Calu3 (cell line): ENCODE data around the gene ADRB1. TPM values are rescaled to one million over a fixed set of nuclear protein-coding genes. Genes with fewer than 3 reads are reported as not detected.

Experiments used
- BruUV-seq: library from RNA; stranded (reverse); fragments of 400-500 nt; replicated peaks from 2 replicates; lab custom pipeline; 2021; lab: Mats Ljungman, UMichigan
- CTCF ChIA-PET: fragments of 300-600 bp; sonication (Branson Sonifier 250); formaldehyde crosslinking; loops from one replicate; lab custom pipeline; 2022; ENCODE audit warnings: antibody characterized with exemption; lab: Charles Lee
- DNase-seq: peaks from one replicate; pipeline ENCODE4 v3.0.0; 2022
- H3K27ac Mint-ChIP-seq: one replicate; pipeline ENCODE4 v1.8.0; 2022; ENCODE audit warnings: mixed read lengths; ENCODE audit not compliant: unreplicated experiment
- H3K27me3 Mint-ChIP-seq: one replicate; pipeline ENCODE4 v1.8.0; 2022; ENCODE audit warnings: mixed read lengths; ENCODE audit not compliant: unreplicated experiment
- H3K36me3 Mint-ChIP-seq: one replicate; pipeline ENCODE4 v1.8.0; 2022; ENCODE audit warnings: mild to moderate bottlenecking, moderate library complexity, mixed read lengths; ENCODE audit not compliant: insufficient read depth, unreplicated experiment
- H3K4me1 Mint-ChIP-seq: one replicate; pipeline ENCODE4 v1.8.0; 2022; ENCODE audit warnings: mild to moderate bottlenecking, low read depth, mixed read lengths; ENCODE audit not compliant: unreplicated experiment
- H3K4me3 Mint-ChIP-seq: one replicate; pipeline ENCODE4 v1.8.0; 2022; ENCODE audit warnings: mild to moderate bottlenecking, low read depth, moderate library complexity, mixed read lengths; ENCODE audit not compliant: unreplicated experiment
- H3K9me3 Mint-ChIP-seq: one replicate; pipeline ENCODE4 v1.8.0; 2022; ENCODE audit warnings: low read depth, mixed read lengths; ENCODE audit not compliant: unreplicated experiment
- intact Hi-C: fragments of 100-400 bp; cut with micrococcal nuclease; formaldehyde crosslinking; loops from one replicate; pipeline ENCODE4 v1.10.0; 2022; ENCODE audit not compliant: unreplicated experiment
- total RNA-seq: library from RNA; stranded (reverse); gene quantifications from 2 replicates; pipeline ENCODE4 v1.2.3, GENCODE V29; 2022
- TF ChIP-seq, protein P1 (sequence below): fragments of 200-600 bp; IDR thresholded peaks from one replicate; pipeline ENCODE4 v1.8.0; 2022; ENCODE audit warnings: antibody characterized with exemption; ENCODE audit not compliant: unreplicated experiment

Gene ADRB1
- total RNA-seq, 1 experiment from 2014 or later, result 0.47 TPM

DNA sequence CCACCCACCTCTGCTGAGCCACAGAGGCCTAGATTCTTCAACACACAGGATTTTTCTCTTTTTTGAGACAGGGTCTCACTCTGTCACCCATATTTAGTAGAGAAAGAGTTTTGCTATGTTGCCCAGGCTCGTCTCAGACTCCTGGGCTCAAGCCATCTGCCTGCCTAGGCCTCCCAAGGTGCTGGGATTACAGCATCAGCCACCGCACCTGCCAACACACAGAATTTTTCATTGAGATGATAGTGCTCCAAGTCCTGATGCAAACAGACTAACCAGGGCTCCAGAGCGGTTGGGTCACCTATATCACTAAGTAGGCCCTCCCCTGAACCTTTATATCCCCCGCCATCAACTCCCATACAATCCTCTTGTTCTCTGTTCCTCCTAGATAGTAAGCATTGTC lies 24.4 kb upstream of the ADRB1 start:
- no TSS peak for BruUV-seq
- Mint-ChIP-seq H3K4me1 (peaks cover 7% of the 10 kb centered on the region), H3K27me3 (peaks cover 12% of the 10 kb centered on the region), H3K36me3 (no peaks in the 10 kb centered on the region), H3K4me3 (no peak overlapping the region), H3K9me3 (no peaks in the 10 kb centered on the region), H3K27ac (no peak overlapping the region)
- intact Hi-C loops, result no loop called here
- CTCF ChIA-PET, result no interaction called here
- no peak for DNase-seq
- TF ChIP-seq, protein P1, sequence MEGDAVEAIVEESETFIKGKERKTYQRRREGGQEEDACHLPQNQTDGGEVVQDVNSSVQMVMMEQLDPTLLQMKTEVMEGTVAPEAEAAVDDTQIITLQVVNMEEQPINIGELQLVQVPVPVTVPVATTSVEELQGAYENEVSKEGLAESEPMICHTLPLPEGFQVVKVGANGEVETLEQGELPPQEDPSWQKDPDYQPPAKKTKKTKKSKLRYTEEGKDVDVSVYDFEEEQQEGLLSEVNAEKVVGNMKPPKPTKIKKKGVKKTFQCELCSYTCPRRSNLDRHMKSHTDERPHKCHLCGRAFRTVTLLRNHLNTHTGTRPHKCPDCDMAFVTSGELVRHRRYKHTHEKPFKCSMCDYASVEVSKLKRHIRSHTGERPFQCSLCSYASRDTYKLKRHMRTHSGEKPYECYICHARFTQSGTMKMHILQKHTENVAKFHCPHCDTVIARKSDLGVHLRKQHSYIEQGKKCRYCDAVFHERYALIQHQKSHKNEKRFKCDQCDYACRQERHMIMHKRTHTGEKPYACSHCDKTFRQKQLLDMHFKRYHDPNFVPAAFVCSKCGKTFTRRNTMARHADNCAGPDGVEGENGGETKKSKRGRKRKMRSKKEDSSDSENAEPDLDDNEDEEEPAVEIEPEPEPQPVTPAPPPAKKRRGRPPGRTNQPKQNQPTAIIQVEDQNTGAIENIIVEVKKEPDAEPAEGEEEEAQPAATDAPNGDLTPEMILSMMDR, result no peak

DNA sequence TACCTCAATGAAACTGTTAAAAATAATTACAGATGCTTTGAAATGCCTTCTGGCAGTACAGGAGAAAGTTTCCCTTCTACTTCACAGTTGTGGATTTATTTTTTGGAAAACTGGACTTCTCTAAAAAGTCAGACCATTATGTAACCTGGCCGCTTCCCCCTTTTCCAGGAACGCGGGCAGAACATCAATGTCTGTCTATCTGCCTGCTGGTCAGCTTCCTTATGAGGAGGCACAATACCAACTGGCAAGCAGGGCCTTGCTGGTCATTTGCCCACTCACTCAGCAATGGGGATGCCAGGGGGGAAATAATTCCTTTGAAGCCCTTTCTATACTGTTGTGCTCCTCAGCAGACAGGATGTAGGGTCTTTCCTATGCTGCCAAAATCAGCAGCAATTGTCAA lies 22.5 kb upstream of the ADRB1 start:
- no peak for DNase-seq
- CTCF ChIA-PET, result no interaction called here
- no TSS peak for BruUV-seq
- Mint-ChIP-seq H3K36me3 (no peaks in the 10 kb centered on the region), H3K27me3 (peaks cover 12% of the 10 kb centered on the region), H3K4me1 (peaks cover 23% of the 10 kb centered on the region), H3K9me3 (no peaks in the 10 kb centered on the region), H3K4me3 (no peak overlapping the region), H3K27ac (no peak overlapping the region)
- intact Hi-C loops, result no loop called here
- TF ChIP-seq, protein P1, result no peak

DNA sequence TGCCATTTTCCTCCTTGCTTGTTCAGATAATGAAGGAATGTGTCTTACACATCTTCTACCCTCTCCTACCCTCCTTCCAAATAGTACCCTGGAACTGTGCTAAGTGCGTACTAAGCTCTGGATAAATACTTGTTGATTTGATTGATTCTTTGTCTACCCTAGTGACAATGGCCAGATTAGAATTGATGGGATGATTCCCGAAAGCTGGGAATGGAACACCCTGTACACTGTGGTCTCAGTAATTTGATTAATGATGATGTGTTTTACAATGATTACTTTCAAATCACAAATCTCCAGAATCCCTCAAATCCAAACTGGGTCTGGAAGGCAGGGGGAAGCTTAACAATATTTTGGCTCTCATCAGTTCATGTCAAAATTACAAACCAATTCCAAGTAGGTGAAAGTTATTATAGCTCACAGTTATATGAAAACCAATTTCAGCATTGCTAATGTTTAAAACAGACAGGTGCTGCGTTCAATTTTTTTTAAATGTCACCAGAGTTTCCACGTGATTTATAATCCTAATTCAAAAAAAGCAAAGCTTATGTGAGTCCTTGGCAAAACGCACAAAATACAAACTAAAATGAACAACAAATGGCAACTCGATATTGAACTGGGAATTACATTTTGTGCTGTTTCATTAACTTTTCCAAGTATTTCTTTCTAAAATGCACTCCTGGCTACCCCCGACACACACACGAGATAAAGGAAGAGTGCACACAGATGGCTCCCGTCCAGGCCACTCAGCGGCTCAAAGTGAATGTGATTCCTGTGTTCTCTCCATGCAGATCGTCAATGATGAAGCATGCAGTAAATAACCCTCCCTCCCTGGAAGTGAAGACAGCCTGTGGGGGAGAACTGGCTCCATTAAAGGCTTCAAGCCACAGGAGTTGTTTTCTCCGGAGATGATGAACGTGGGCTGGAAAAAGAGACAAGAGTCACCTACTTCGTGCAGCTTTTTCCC lies 21.7 kb upstream of the ADRB1 start:
- Mint-ChIP-seq H3K27ac (no peak overlapping the region), H3K4me3 (no peak overlapping the region), H3K9me3 (no peaks in the 10 kb centered on the region), H3K27me3 (peaks cover 12% of the 10 kb centered on the region), H3K4me1 (peaks cover 32% of the 10 kb centered on the region), H3K36me3 (no peaks in the 10 kb centered on the region)
- no peak for DNase-seq
- no TSS peak for BruUV-seq
- CTCF ChIA-PET, result interaction anchor here (0.6 to 1.2 kb wide), 2 partner anchors 9 to 10 kb away, joined by 3 to 4 read pairs; no protein-coding TSS in a partner anchor
- intact Hi-C loops, result no loop called here
- TF ChIP-seq, protein P1, result no peak

DNA sequence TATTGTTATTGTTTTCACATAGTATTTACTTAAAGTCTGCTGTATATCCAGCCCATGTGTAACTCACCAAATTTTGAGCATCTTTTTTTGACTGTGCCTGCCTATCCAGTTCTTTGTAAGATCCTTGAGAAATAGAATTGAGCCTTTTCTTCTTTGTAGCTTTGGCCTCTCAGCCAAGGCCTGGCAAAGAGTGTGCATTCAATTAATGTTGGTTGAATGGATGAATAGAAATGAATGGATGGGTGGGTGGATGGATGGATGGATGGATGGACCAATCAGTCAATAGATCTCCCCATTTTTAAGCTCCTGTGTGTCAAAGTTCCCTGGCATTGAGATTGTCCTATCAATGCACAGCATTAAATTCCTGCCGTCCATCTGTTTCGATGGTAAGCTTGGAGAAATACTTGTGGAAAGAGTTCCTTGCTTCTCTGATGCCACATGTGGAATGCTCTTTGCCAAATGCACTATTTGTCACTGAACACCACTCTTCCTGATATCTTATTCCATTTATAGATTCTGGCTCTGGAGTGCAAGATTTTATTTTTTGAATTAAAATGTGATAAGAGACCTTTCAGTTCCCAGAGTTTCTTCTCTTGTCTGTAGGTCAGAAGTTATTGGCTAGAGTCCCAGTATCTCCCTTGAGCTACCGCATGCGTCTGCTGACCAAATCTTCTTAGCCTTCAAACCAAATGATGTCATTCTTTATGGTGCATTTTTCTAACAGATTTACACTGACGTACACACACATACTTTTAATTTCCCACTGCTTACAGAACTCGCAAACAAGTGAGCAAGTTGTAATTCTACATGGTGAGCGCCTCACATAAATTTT lies 20.7 kb upstream of the ADRB1 start:
- Mint-ChIP-seq H3K27me3 (peaks cover 5% of the 10 kb centered on the region), H3K9me3 (no peaks in the 10 kb centered on the region), H3K27ac (no peak overlapping the region), H3K36me3 (no peaks in the 10 kb centered on the region), H3K4me3 (no peak overlapping the region), H3K4me1 (peaks cover 39% of the 10 kb centered on the region)
- DNase-seq, result no peak
- no TSS peak for BruUV-seq
- intact Hi-C loops, result no loop called here
- TF ChIP-seq, protein P1, result no peak
- CTCF ChIA-PET, result interaction anchor here (1.2 kb wide), 1 partner anchor 11 kb away, joined by 3 read pairs; no protein-coding TSS in a partner anchor
